GM18867 (cell line): Measurements from ENCODE around the gene SLIT3.

Experiments used
- ATAC-seq: cut with Tn5 transposase; IDR thresholded peaks from one replicate; pipeline ENCODE4 v1.9.1; 2021; ENCODE audit warnings: mild to moderate bottlenecking, moderate library complexity; ENCODE audit not compliant: unreplicated experiment

Gene SLIT3

DNA sequence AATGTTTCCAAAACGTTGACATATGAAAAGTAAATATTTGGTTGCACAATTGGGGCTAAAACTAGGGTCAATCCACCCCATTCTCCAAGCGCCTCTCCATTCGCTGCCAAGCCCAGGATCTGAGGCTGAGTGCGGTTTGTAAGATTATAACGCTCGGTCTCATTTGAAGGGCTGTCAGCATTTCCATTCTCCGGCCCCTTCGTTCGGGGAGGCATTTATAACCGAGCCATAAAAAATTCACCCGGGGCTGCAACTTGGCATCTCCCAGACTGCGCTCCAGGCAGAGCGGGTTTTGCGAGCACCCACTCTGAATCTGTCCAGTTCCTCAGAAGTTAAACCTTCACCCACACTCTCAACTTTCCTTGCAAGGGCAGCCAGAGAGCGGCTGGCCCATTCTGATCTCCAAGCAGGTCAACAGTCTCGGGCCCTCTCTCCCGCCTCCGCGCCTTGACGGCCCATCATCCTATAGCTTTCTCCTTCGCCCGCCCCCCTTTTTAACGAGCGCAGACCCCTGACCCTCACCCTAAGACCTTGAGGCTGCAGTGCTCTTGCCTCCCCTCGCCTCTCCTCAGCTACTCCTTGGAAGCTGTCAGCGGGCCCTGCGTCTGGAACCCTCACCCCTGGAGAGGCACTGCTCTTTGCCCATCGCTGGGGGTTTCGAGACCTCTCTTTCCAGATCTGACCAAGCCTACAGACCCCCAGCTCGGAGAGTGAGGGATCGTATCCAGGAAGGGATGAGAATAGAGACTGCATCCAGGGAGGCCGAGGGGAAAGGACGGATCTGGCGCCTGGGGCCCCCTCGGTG lies 1.1 kb downstream of the SLIT3 start:
- ATAC-seq = no peak

DNA sequence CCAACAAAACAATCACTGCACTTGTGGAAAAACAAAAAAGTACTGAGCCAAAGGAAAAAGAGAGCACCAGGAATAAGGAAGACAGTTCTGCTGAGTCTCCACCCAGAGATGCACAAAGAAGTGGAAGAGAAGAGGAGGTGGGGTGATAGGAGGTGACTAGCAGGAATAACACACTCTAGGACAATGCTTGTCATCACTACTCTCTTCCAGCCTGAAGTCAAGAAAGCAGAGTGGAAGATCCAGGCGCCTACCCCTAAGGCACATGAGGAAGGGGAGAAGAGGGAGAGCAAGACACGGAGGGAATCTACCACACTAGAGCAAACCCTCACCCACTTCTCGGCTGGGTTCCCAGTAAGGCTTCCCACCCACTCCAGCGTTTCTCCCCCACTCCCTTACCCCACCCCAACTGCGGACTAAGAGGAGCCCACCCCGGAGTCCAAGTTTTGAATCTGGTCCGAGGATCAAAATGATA lies 1.7 kb downstream of the SLIT3 start:
- ATAC-seq = no peak

DNA sequence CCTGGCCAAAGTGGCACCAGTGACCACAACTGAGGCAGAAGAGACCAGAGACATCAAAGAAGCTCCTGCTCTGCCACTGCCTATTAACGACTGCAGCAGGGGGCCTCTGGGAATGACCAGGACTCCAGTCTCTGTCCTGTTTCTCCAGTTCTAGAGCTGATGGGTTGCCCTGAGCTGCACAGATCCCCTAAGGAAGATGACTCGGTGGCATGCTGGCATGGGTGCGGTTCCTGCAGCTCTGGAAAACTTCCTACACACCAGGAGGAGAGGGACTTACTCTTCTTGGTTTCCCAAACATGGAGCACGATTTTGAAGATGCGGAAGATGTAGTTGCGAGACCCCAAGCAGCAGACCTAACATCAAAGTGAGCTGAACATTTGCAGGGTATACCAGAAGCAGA lies 2.7 kb downstream of the SLIT3 start:
- ATAC-seq = no peak

DNA sequence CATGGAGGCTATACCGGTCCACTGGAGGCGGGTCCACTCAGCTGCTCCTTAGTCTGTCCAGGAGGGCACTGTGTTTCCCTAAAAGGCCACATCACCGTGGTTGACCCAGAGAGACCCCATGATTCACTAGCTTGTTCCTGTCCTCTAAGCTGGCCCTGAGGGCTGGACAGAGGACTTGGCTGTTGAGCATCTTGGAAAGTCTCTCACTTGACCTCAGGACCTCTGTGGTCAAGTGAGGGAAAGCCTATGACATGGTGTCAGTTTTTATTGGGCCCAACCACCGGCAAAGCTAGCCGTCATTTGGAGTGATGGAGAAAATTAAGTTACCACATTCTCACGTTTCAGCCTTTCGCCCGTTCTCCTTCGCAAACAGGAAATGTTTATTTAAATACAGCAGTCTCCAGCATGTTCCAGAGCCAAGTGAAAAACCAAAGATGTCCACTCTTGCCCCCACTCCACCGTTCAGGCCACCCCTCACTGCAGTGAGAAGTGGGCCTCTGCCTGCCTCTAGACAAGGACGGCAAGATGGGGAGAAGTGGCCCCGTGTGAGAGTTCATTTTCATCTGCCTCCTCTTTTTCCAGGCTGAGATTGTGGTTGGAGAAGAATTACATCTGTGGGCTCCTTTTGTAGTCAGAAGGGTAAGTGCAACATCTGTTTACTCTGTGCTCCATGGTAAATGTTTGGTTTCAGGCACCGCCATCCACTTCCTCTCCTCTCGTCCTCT lies 4.4 kb downstream of the SLIT3 start:
- ATAC-seq = no peak

DNA sequence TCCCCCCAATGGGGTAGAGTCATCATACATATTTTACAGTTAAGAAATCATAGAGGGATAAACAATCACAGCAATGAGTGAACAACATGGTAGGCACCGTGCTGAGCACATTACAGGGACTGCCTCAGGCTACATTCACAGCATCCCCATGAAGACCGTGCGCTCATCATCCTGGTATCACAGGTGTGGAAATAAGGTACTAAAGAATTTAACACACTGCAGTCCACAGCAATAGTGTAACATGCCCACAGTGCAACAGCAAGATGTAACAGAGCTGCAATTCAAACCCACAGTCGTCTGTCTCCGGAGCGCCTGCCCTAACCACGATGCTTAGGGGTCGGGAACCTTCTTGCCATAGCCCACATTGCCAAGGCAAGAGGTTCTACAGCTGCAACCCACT lies 5.6 kb downstream of the SLIT3 start:
- ATAC-seq = no peak

DNA sequence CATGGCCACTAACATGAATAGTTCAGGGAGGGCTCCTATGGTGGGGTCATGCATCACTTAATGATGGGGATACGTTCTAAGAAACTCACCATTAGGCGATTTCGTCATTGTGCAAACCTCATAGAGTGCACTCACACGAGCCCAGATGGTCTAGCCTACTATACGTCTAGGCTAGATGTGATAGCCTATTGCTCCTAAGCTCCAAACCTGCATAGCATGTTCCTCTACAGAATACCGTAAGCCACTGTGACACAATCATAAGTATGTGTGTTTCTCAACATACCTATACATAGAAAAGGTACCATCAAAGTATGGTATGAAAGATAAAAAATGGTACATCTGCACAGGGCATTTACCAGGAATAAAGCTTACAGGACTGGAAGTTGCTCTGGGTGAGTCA lies 6.3 kb downstream of the SLIT3 start:
- no peak for ATAC-seq

DNA sequence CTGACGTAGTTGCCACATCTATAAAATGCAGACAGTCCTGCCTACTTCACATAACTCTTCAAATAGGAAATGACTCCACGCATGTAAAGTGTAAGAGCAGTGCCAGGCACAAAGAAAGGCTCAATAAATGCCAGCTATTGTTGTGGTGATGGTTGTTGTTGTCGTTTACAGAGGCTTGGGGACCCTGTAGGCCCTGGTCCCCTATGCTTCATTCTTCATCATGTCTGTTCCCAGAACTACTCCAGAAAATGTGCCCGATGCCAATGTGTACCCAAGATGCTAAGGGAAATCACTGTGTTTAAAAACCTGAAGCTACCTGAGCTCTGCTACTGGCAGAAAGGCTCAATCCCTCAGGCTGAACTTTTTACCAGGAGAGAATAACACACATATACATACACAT lies 9.1 kb downstream of the SLIT3 start:
- no peak for ATAC-seq

DNA sequence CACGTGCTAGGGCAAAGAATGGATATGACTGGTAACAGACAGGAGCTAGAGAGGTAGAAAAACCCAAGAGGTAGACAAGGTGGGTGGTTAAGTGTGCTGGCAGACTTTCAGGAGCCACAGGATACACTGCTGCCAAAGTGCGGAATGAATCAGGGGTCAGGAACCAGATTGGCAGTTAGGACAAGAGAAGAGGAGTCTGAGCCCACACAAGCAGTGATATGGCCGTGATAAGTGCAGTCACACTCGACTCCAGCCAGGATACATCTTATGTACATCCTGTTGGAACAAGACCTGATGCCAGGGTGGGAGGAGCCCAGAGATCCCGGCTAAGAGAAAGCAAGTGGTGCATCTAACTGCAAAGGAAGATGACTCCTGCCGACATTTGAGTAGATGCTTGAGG lies 10.0 kb downstream of the SLIT3 start:
- ATAC-seq = no peak

DNA sequence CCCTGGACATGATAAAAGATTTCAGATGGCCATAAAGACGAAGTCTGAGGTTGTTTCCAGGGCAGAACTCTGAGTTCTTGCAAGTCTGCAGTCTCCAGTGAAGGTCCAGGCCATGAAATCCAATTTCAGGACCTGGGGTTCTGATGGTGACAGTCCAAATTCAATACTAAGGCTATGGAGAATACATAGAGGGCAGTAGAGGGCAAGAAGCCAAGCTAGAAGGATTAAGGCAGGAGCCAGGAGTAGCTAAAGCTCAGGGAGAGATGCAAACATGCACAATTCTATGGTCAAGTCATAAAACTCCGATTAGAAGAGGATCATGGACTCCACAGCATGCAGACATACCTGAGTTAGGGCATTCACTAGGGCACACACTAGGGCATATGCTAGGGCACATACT lies 11.4 kb downstream of the SLIT3 start:
- ATAC-seq = no peak

DNA sequence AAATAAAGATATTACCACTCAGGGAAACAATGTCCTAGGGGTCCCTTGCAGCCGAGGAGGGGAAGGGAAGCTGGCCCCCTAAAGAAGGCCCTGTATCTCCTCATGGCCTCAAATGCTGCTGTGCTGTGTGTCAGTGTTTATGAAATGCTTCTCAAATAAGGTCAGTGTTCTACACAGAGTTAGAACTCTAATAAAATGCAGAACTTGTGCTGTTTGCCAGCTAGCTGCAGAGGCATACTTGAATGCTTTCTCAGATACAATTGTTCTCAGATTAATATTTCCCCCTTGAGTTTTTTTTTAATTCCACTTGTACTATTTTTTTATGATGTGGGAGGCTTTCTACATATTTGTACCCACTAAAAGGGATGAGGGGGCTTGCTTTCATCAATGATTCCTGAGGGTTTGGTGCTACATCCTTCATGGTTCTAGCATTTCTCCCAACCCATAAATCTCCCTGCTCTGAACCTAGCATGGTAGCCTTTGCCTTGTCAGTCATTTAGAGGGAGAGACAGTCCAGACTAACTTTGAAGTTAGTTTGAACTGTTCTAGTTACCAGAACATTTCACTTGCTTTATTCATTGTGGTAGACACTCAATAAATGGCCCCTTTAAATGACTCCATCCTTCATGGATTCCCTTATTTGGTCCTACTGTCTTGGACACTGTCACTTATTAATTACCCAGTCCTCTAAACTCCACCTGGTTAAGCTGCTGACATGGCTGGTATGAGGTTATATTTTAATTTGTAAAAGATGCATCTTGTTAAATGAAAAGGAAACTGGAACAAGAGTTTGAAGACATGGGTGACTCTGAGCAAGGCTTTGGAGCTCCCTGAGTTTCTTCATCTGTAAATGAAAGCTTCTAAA lies 12.6 kb downstream of the SLIT3 start:
- ATAC-seq = no peak

DNA sequence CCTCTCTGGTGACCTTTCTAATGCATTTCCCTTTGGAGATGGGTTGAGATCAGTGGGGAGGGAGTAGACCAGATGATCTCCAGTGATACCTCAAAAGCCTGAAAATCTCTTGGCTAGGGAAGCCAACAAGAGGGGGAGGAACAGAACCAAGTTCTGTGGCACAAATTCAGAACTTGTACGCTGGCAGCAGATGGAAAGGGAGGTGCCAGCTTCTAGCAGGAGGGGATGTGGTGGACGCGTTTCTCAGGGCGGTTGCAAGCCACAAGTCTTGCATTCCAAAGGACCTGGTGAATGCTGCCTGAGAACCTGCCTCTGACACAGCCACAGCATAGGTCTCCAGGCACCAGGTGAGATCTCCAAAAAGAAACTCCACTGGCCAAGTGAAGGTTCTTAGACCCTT lies 13.4 kb downstream of the SLIT3 start:
- no peak for ATAC-seq

DNA sequence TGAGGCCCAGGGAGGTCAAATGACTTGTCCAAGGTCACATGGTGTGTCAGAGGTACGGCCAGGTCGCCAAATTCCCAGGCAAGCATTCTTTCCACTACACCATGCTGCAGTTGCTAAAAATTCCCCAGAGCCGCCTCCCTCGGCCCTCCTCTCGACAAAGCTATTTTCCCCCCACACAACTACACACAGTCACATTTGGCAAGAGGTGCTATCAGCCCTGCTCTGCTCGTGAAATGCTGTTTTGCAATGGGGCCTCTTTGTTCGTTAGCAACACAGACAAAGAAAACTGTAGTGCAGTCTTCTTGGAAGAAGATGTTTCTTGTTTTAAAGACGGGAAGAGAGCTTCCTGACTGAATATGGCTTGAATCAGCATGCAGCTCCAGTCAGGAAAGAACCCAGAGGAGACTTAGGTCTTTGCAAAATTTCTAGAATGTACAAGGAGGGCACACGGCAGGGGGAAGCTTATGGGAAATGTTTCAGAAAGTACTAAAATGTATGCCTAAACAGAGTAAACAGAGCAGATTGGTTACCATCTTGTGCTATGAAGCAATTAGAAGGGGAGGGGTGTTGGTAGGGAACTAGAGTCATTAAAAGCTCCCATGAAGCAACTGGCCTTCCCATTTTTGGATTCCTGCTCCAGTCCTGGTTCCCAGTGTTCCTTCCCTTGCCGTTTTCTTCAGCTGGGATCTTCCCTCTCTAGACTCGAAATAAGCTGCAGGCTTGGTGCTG lies 14.2 kb downstream of the SLIT3 start:
- ATAC-seq = no peak

DNA sequence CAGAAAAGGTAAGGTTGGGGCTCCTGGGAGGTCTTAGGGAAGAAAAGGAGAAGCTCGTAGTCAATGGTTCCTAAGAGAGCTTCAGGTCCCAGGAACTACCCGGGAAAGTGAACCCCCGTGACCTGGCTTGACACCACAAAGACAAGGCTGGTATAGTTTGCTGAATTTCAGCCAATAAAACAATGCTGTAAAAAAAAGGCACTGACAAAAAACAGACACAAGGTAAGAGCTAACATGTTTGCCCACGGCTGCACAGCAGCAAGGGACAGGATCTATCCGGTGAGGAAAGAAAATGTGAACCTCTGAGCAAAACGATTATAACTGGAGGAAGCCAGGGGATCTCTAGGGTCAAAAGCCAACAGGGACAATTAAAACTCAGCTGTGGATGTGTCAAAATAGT lies 17.1 kb downstream of the SLIT3 start:
- no peak for ATAC-seq

DNA sequence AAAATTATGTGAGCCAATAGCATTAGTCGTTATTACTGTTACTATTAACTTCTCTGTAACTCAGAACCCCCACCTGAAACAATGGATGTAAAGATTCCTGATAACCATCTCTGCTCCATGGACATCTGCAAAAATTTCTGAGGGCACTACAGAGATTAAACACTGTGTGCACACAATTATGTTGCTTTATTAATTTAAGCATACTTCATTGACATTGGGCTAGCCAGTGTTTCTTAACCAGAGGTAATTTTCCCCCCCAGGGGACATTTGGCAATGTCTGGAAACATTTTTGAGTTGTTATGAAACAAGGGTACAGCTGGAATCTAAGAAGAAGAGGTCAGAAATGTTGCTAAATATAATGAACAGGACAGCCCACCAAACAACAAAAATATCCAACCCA lies 19.3 kb downstream of the SLIT3 start:
- ATAC-seq = no peak

DNA sequence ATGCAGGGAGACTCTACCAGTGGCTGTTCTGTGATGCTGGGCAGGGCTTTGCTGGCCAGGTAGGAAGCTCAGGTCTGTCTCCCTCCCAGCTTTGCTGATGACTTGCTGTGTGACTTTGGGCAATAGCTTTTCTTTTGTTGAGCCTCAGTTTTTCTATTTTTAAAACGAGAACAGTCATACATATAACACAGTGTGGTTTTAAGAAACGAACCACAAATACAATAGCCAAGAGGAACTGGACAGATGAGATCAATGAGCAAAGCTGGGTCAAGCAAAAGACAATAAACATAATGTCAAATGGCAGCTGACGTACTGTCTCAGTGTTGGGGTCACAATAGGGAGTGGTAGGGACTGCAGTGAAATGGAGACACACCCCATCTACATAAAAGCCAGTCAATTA lies 20.2 kb downstream of the SLIT3 start:
- ATAC-seq = peak; percentile 58

DNA sequence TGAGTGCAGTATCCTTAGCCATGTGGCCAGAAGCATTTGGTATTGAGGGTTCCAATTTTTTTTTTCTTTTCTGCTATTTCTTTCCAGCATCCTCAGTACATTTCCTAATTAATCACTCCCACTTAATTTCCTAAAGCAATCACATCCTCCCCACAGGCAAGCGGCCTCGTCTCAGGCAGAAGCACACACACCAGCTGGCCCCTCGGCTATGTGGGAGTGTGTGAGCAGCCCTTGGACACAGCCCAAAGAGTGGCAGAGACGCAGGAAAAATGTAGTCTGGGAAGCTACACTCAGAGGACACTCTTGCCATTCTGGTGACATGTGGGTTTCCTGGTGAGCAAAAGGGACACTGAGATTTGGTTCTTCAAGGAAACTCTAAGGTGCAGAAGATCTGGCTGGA lies 20.7 kb downstream of the SLIT3 start:
- no peak for ATAC-seq

DNA sequence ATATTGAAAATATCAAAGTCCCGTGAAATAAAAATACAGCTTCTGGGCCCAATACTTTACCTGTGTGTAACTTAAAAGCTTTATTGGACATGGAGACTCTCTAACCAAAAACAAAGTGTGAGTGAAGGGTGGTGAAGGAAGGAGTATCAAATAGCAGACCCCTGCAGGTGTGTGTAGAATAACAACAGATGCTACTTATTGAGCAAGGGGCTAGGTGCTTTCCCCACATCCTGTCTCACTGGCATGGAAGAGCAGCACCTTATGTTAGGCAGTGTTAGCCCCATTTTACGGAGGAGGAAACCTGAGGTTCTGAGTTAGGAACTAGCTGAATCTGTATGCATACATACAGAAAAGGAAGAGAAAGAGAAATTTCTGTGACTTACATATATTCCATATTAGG lies 21.8 kb downstream of the SLIT3 start:
- no peak for ATAC-seq

DNA sequence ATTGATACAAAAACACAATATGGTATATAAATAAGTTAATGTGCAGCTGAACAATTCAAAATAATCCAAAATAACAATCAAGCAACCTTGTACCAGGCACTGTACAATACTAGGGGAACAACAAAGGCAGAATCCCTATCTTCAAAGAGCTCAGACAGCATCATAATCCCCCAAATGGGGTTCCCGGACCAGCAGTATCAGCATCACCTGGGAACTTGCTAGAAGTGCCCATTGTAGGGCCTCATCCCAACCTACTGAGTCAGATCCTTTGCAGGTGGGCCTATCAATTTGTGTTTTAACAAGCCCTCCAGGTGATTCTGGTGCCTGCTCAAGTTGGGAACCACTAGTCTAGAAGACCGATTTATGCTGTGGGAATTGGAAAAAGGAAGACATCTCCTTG lies 27.1 kb downstream of the SLIT3 start:
- ATAC-seq = no peak

DNA sequence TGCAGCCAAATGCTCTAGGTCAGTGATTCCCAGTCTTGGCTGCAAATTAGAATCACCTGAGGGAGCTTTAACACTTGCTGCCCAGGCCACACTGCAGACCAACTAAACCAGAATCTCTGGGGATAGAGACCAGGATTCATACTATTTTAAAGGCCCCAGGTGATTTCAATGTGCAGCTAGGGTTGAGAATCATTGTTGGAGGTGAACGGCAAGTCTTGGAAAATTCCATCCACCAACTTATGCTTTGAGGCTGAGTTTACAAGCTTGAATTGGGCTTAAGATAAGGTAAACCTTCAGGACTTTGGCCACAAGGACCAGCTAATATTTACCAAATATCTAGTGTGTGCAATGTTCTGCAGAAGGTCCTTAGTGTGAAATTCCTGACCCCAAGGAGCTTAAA lies 27.5 kb downstream of the SLIT3 start:
- ATAC-seq = no peak

DNA sequence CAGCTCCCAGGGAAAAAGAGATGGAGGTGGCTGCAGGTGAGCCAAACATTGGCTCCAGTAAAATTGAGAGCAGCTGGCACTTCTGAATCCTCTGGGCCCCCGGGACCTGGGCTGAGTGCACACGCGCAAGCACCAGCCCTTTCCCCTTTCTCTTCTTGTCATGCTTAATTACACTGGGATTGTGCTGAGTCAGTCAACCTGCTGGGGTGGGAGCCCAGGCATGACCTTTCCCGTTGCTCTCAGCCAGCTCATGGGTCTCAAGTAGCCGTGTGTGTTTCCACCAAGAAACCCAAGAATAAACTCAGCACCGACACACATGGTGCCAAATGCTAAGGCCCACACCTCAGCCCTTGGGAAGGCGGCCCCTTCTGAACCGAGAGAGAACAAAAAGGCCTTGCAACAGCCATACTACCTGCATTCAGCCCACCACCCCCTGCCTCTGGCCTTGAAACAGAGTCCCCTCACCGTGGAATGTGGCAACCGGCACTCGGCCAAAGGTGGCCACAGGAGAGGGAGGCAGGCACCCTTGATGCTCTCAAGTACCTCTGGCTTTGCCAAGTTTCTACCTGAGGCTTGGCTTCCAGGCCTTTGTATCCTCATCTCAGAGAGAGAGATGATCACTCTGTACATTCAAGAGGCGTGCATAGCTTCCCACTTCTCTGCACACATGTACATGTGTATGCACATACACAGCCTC lies 28.1 kb downstream of the SLIT3 start:
- no peak for ATAC-seq
